T47D (cell line): Measurements from ENCODE around the gene PROSER3.

Source experiments
- DNase-seq, 2 experiments: peaks; one replicate each; pipeline versions ENCODE4 v3.0.0 to v3.0.0-alpha.2; 2011 to 2012; ENCODE audit warnings: low read depth in 1 of 2, low spot score in 1 of 2
- JUND ChIP-seq: IDR thresholded peaks from 2 replicates; pipeline ENCODE4 v1.6.1; 2012; ENCODE audit warnings: low read depth
- in situ Hi-C: cut with HindIII; loops from 2 replicates; pipeline ENCODE4 v1.10.0; 2016; ENCODE audit warnings: low sequenced_read_pairs, low pct_unique_long_range_greater_than_20kb

PROSER3 gene

DNA sequence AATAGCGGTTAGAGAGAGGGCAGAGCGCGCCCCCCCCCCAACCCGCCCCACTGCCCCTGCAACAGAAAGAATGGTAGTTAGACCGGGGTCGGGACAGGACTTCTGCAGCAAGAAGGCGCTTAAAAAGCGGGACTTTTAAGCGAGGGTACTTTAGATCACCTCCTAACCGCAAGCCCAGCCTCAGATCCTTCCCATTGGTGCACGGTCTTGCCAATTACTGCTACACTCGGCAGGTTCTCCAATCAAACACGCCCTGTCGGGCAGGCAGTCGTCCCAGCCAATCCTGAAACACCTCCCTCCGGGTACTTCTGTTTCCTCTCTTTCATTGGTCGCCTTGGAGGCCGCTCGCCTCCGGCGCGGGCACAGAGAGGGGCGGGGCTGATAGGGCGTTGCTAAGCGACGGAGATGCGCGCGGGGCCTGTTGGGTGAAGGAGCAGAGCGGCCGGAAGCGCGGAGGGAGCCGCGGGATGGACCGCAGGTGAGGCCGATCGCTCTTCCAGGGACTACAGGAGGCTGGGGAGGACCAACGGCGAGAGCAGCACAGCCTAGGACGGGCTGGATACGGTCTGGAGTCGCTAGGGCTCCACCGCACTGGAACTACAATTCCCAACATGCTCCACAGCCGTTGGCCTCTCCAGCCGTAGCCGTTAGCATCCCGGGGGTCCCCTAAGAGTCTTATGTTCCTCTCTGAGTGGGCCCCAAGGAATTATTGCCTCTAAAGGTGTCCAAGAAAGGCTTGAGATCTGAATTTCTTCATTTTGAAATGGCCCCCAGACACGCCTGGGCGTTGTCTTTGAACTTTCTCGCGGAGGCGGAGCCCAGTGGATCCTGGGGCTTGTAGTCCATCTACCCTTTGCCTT, at the start of gene PROSER3:
Gene PROSER3 (plus strand): TSS at position 428 of the 860 bp plus-strand sequence. CDS start 40 bp downstream, at position 468.
- no peak for TF ChIP-seq JUND
- in situ Hi-C loops = no loop called here
- peak; percentile 91 to 99 for DNase-seq

DNA sequence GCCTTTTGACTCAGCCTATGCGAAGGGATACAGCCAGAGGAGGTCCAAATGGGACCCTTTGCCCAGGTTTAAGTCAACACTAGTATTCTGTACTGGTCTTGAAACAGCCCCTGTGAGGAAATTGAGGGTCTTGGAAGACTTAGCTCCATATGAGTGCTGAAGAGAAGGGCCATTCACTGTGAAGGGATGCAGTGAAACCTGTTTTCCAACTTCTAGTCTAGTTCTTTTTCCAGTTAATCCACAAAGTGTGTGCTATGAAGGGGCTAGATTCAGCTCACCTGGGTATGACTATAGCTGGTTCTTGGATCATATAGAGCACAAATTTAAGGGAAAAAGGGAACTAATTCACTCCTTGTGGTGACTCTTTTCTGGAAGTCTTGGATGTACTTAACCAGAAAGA, 49.6 kb upstream of the PROSER3 start:
- no peak for TF ChIP-seq JUND
- peak in 1 of 2 experiments; percentile 50 for DNase-seq
- in situ Hi-C loops = no loop called here

DNA sequence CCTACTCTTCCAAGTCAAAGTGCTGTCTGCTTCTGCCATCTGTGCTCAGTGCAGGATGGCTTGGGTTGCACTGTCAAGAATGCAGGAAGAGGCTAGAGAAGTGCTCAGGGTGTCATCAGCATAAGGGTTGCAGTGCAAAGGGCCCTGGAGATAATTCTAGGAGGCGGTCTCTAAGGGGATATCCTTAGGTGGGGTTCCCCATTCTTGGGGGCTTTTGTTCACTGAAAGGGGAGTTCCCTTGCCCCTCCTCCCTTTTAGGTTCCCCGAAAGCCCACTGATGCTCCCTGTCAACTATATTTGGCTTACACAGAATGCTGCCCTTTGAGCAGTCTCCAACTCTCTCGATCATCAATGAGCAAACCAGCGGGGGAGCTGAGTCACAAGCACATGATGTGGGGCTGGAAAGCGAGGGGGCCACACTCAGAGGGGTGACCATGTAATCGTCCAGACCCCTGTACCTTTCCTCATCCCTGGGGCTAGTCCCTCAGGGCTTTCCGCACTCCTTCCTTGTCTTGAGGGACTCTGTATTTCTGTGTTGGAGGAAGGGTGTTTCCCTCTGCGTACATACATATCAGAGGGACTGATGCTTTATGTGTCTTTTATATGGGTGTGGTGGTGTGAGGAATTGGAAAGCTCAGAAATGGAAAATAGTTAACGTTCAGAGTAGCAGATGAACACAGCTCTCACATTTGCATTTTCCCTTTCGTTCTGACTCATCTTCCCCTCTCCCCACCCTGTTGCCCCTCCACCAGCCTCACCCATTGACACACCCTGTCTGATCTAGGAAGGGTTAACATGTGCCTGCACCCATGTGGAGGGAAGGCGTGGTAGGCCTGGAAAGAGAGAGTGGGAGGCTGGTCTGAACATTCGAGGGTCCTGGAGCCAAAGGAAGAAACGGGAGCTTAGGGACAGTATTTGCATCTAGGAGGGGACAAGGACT, 46.9 kb upstream of the PROSER3 start:
- no peak for TF ChIP-seq JUND
- DNase-seq = no peak
- in situ Hi-C loops = no loop called here

DNA sequence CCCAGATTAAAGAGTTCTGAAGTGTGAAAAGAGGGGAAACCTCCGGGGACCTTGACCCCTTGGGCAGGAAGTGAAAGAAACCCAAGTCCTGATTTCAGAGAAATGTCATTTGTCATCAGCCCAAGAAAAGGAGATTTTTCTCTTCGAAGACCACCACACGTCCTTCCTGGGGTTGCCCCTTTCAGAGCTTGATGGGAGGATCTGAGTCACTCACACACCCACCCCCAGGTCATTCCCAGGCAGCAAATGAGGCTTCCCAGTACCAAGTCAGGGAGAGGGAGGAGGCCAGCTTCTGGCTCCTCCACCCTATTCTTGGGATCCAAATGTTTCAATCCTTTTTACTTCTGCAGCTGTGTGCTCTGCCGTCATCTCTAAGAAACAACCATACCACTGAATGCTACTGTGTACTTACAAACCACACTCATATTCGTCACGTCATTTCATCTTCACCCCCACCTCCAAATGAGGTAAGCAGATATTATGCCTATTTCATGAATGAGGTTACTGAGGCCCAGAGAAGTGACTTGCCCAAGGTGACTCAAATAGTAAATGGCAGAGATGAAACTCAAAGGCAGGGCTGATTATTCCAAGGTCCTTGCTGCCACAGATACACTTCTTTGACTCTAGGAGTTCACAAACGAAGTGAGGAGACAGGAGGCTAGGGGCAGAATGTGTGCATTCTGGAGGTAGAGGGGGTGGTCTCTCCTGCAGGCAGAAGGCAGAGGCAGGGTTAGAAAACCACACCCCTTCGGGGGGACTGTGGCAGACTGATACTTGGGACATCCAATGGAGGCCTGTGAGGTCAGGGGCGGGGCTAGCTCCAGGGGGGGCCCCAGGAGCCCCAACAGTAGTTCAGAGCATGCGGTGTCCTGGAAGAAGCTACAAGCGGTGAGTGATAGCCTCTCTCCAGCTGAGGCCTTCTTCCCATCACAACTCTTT, 45.1 kb upstream of the PROSER3 start:
- TF ChIP-seq JUND = no peak
- DNase-seq = no peak
- in situ Hi-C loops = no loop called here

DNA sequence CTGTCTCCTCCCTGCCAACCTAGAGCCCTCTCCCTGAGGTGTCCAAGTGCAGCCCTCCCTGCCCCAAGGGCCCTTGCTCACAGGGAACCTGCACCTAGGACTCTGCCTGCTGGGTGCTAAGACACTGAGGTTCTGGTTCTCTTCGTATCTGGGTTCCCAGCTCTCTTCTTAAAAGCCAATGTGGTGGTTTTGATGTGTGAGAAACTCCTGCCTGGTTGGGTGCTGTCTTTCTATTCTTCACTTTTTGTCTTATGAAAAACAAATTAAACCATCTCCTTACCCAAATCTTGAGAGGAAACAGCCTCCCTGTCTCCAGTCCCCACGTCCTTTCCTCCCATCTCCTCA, 44.5 kb upstream of the PROSER3 start:
- no peak for DNase-seq
- in situ Hi-C loops = no loop called here
- no peak for TF ChIP-seq JUND

DNA sequence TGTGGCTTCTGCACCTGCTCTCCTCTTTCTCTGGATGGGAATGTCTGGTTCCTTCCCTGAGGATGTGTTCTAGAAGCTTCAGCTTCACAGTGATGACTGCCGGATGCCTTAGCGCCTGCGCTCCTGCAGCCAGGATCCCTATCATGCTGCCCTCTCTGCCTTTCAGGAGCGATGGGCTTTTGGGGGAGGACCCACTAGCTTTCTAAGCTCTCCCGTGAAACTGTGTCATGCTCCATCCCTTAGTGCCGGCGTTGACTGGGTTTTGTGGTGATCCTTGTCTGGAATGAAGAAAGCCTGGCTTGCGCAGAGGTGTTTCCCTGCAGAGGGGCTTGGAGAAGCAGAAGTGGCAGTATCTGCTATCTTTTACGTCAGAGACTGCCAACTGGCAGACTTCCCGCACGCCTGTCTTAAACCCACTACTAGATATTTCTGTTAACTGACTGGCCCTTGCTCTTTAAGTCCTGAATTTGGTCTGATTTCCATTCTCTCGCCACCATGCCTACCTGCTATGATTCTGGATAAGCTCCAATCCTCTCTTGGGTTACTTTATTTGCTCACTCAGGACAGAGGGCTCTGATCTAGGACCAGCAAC, 44.0 kb upstream of the PROSER3 start:
- DNase-seq = no peak
- in situ Hi-C loops = no loop called here
- no peak for TF ChIP-seq JUND

DNA sequence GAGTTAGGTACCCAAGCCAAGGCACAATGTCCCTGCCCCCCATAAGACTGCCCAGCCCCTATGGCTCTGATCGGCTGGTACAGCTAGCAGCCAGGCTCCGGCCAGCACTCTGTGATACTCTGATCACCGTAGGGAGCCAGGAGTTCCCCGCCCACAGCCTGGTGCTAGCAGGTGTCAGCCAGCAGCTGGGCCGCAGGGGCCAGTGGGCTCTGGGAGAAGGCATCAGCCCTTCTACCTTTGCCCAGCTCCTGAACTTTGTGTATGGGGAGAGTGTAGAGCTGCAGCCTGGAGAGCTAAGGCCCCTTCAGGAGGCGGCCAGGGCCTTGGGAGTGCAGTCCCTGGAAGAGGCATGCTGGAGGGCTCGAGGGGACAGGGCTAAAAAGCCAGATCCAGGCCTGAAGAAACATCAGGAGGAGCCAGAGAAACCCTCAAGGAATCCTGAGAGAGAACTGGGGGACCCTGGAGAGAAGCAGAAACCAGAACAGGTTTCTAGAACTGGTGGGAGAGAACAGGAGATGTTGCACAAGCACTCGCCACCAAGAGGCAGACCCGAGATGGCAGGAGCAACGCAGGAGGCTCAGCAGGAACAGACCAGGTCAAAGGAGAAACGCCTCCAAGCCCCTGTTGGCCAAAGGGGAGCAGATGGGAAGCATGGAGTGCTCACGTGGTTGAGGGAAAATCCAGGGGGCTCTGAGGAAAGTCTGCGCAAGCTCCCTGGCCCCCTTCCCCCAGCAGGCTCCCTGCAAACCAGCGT, 43.2 kb upstream of the PROSER3 start:
- in situ Hi-C loops = no loop called here
- DNase-seq = no peak
- no peak for TF ChIP-seq JUND

DNA sequence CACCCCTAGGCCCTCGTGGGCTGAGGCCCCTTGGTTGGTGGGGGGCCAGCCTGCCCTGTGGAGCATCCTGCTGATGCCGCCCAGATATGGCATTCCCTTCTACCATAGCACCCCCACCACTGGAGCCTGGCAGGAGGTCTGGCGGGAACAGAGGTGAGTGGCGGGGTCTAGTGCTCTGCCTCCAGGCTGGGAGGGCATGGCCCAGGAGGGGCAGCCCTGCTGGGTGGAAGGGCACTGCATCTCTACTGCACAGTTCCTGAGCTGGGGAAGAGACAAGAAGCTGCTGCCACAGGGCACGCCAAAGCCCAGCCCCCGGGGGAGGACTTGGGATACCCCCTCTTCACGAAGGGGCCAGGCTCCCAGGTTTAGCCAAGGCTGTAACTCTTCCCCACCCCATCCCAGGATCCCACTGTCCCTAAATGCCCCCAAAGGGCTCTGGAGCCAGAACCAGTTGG, 42.6 kb upstream of the PROSER3 start:
- in situ Hi-C loops = no loop called here
- no peak for DNase-seq
- TF ChIP-seq JUND = no peak

DNA sequence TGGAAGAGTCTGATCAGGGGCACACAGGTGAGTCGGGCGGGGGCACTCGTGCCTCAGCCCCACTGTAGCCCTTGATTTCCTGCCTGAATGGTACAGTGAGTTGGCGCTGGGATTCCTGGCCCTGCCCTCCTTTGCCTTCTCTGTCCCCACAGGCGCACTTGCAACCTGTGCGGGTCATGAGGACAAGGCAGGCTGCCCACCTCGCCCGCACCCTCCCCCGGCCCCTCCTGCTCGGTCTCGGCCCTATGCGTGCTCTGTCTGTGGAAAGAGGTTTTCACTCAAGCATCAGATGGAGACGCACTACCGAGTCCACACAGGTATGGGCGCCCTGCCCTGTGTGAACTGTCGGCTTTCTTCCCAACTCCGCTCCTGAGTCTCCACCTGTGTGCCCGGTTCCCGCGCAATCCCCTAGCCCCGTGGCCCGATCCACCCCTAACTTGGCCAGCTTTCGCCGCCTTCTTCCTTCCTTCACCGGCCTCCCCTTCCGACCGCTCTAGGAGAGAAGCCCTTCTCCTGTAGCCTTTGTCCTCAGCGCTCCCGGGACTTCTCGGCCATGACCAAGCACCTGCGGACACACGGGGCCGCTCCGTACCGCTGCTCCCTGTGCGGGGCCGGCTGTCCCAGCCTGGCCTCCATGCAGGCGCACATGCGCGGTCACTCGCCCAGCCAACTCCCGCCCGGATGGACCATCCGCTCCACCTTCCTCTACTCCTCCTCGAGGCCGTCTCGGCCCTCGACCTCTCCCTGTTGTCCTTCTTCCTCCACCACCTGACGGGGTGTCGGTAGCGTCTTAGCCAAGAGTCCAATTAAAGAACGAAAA, 41.8 kb upstream of the PROSER3 start:
- no peak for TF ChIP-seq JUND
- in situ Hi-C loops = no loop called here
- DNase-seq = no peak
